ENCODE data around the gene LMAN1L. TPM values are rescaled to one million over a fixed set of nuclear protein-coding genes. Genes with fewer than 3 reads are reported as not detected.

Gene LMAN1L
- total RNA-seq, 2 experiments from 2014 or later: 0.56 to 0.93 TPM

DNA sequence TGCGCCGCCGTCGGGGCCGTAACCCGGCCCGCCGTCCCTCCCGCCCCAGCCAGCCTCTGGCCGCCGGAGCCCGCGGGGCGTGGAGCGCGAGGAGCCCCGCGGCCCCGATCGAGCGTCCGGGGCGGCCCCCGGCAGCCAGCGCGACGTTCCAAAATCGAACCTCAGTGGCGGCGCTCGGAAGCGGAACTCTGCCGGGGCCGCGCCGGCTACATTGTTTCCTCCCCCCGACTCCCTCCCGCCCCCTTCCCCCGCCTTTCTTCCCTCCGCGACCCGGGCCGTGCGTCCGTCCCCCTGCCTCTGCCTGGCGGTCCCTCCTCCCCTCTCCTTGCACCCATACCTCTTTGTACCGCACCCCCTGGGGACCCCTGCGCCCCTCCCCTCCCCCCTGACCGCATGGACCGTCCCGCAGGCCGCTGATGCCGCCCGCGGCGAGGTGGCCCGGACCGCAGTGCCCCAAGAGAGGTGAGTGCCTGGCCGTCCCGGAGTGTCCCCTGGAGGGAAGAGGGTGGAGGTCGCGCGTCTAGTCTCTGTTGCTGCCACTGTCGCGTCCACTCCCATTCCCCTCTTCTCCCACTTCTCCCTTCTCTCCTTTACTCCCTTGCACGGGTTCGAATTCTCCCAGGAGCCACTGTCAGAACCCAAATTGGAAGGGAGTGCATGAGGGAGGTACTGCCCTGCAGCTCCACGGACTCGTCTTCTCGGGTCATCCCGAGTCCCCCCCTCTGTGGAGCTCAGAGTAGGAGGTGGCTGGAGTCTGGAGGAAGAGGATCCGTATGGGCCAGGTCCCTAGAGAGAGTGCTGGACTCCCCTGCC is 30.2 kb upstream of the LMAN1L start:
- CTCF ChIA-PET: interaction anchor here (1.7 to 9.5 kb wide), 4 partner anchors 11 to 14 kb away, joined by 5 to 231 read pairs (median 30); no protein-coding TSS in a partner anchor
- peak; percentile 39 for ATAC-seq (ENCODE audit: poor library complexity)
- Histone ChIP-seq H3K4me3 (ENCODE audit: low read length) (peak overlapping the region; percentile 100), H3K9me3 (ENCODE audit: control insufficient read depth in 1 of 2, insufficient read depth in 1 of 2, low read length in 2 of 2) (no peaks in the 10 kb centered on the region), H3K4me1 (ENCODE audit: insufficient read depth, low read length) (peaks cover 88% of the 10 kb centered on the region), H3K36me3 (ENCODE audit: insufficient read depth, low read length) (peaks cover 16% of the 10 kb centered on the region), H3K27ac (ENCODE audit: low read depth in 1 of 2, low read length in 2 of 2) (peak overlapping the region; percentile 69 to 93), H3K27me3 (ENCODE audit: control insufficient read depth in 1 of 2, insufficient read depth in 2 of 2, low read length in 2 of 2) (no peaks in the 10 kb centered on the region)
- POLR2A ChIA-PET: interaction anchor here (0.7 to 33.5 kb wide), 9 partner anchors 3 to 168 kb away, joined by 3 to 925 read pairs (median 5); partner anchors contain the start of genes CLK3 and CSK
- TF ChIP-seq CTCF (IDR thresholded peaks at IDR 0.05): no peak
- Mint-ChIP-seq H3K27me3 (no peaks in the 10 kb centered on the region), H3K36me3 (ENCODE audit: low read depth) (peaks cover 27% of the 10 kb centered on the region), H3K9me3 (no peaks in the 10 kb centered on the region), H3K4me3 (peak overlapping the region; percentile 90), H3K4me1 (ENCODE audit: low read depth) (peaks cover 65% of the 10 kb centered on the region), H3K27ac (peak overlapping the region; percentile 94)
- DNase-seq: peak; percentile 52 to 86 (median 66)
- intact Hi-C loops (cut with DNase I, micrococcal nuclease): loop anchor here (5.0 to 10.0 kb wide), 5 partner anchors 155 to 788 kb away; partner anchors contain the start of genes C15orf39 (in 2 of the 2), ARID3B (in 1 of the 2), COX5A (in 1 of the 2) and PML (in 1 of the 2)

DNA sequence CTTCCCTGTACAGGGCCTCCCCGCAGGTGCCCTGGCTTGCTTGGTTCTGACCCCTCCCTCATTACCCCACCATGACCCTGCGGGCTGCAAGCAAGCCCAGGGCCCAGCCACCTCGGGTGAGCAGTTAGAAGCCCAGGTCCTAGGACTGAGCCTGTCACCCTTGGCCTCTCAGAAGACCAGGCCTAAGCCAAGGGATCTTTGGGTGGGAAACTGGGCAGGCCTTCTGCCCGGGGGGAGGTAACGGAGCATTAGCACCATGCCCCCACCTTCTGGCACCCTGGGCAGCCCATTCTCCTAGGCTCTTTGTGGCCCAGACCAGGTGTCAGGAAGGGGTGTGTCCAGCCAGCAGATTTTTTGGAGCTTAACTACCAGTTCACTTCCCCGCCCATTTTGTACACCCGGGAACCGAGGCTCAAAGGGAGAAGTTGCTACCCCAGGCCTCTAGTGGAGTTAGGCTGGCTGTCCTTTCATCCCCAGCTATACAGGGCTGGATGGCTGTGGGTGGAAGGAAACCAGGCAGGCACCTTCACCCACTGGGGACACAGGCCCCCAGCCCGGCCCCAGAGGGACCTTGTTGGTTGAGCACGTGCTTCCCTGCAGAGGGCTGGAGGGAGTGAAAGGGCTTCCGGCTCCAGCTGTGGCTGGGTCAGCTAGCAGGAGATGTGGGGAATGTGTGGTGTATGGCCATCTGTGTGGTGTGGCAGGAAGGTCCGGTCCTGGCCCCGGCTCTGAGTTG is 29.4 kb upstream of the LMAN1L start:
- Histone ChIP-seq H3K27ac (ENCODE audit: low read depth in 1 of 2, low read length in 2 of 2) (peak overlapping the region; percentile 69 to 93), H3K4me3 (ENCODE audit: low read length) (peak overlapping the region; percentile 100), H3K36me3 (ENCODE audit: insufficient read depth, low read length) (peaks cover 20% of the 10 kb centered on the region), H3K4me1 (ENCODE audit: insufficient read depth, low read length) (peaks cover 88% of the 10 kb centered on the region), H3K27me3 (ENCODE audit: control insufficient read depth in 1 of 2, insufficient read depth in 2 of 2, low read length in 2 of 2) (no peaks in the 10 kb centered on the region), H3K9me3 (ENCODE audit: control insufficient read depth in 1 of 2, insufficient read depth in 1 of 2, low read length in 2 of 2) (no peaks in the 10 kb centered on the region)
- Mint-ChIP-seq H3K27me3 (no peaks in the 10 kb centered on the region), H3K36me3 (ENCODE audit: low read depth) (peaks cover 32% of the 10 kb centered on the region), H3K4me1 (ENCODE audit: low read depth) (peaks cover 65% of the 10 kb centered on the region), H3K27ac (peak overlapping the region; percentile 94), H3K4me3 (peak overlapping the region; percentile 90), H3K9me3 (no peaks in the 10 kb centered on the region)
- ATAC-seq (ENCODE audit: poor library complexity): no peak
- no peak for TF ChIP-seq CTCF (IDR thresholded peaks at IDR 0.05)
- intact Hi-C loops (cut with DNase I, micrococcal nuclease): loop anchor here (5.0 to 10.0 kb wide), 5 partner anchors 154 to 788 kb away; partner anchors contain the start of genes C15orf39 (in 2 of the 2), ARID3B (in 1 of the 2), COX5A (in 1 of the 2) and PML (in 1 of the 2)
- POLR2A ChIA-PET: interaction anchor here (1.2 to 33.5 kb wide), 6 partner anchors 4 to 173 kb away, joined by 3 to 925 read pairs (median 5); partner anchors contain the start of genes CLK3, CSK and RPP25
- DNase-seq: peak in 4 of 14 experiments; percentile 35 to 60 (median 53)
- CTCF ChIA-PET: interaction anchor here (1.7 to 9.5 kb wide), 4 partner anchors 12 to 59 kb away, joined by 5 to 231 read pairs (median 14); partner anchors contain the start of gene ULK3

DNA sequence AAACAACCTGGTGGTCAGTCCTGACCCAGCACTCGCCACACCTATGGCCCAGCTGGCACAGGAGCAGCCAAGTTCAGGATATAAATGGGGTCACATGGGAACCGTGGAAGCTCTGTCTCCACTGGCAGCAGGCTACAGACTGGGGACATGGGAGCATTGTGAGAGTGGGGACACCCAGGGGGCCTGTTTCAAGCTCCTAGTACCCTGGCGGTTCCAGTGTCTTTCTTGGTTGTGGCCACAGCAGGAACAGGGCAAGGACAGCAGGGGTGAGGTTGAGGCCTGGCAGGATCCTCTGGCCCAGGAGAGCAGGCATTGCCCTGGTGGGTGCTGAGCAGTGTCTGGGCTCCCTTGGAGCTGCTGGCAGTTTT is 28.8 kb upstream of the LMAN1L start:
- peak in 1 of 14 experiments; percentile 8 for DNase-seq
- H3K9me3 Mint-ChIP-seq: no peaks in the 10 kb centered on the region
- Histone ChIP-seq H3K4me1 (ENCODE audit: insufficient read depth, low read length) (peaks cover 88% of the 10 kb centered on the region), H3K27ac (ENCODE audit: low read depth in 1 of 2, low read length in 2 of 2) (peak overlapping the region; percentile 69 to 93), H3K9me3 (ENCODE audit: control insufficient read depth in 1 of 2, insufficient read depth in 1 of 2, low read length in 2 of 2) (no peaks in the 10 kb centered on the region), H3K27me3 (ENCODE audit: control insufficient read depth in 1 of 2, insufficient read depth in 2 of 2, low read length in 2 of 2) (no peaks in the 10 kb centered on the region), H3K36me3 (ENCODE audit: insufficient read depth, low read length) (peaks cover 23% of the 10 kb centered on the region), H3K4me3 (ENCODE audit: low read length) (peak overlapping the region; percentile 100)
- POLR2A ChIA-PET: interaction anchor here (1.2 to 33.5 kb wide), 7 partner anchors 5 to 173 kb away, joined by 3 to 925 read pairs (median 4); partner anchors contain the start of genes CLK3, CSK and RPP25
- H3K27me3 Mint-ChIP-seq: no peaks in the 10 kb centered on the region
- peak overlapping the region; percentile 90 for H3K4me3 Mint-ChIP-seq
- ATAC-seq (ENCODE audit: poor library complexity): no peak
- H3K36me3 Mint-ChIP-seq (ENCODE audit: low read depth): peaks cover 36% of the 10 kb centered on the region
- no peak for TF ChIP-seq CTCF (IDR thresholded peaks at IDR 0.05)
- CTCF ChIA-PET: interaction anchor here (1.7 to 9.5 kb wide), 4 partner anchors 13 to 59 kb away, joined by 5 to 231 read pairs (median 14); partner anchors contain the start of gene ULK3
- H3K27ac Mint-ChIP-seq: peak overlapping the region; percentile 94
- intact Hi-C loops (cut with DNase I, micrococcal nuclease): loop anchor here (5.0 to 10.0 kb wide), 5 partner anchors 154 to 789 kb away; partner anchors contain the start of genes C15orf39 (in 2 of the 2), ARID3B (in 1 of the 2), COX5A (in 1 of the 2) and PML (in 1 of the 2)
- peaks cover 65% of the 10 kb centered on the region for H3K4me1 Mint-ChIP-seq (ENCODE audit: low read depth)

Data from CD4-positive, alpha-beta T cell (primary cell).